ENCODE results near the gene GLIS1.
A peak's percentile ranks its signal among the peaks of the same experiment; 100 is the strongest.

Gene GLIS1

DNA sequence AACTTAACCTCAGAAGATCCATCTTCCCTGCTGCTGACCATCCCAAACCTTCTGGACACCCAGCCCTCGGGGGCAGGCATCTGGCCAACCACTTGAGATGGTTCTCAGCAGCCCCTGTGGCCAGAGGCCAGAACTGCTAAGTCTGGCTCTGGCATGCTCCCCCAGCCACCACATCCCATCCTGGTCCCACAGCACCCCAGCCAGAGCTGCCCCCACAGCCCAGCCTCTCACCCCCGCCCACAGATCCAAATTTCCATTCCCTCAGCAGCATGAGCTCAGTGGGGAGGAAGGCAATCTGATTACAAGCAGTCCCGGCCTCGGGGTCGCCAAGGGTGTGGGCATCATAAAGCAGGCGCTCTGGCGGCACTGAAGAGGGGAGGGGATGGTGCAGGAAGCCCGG is 45.6 kb downstream of the GLIS1 start:
- no peak for DNase-seq

DNA sequence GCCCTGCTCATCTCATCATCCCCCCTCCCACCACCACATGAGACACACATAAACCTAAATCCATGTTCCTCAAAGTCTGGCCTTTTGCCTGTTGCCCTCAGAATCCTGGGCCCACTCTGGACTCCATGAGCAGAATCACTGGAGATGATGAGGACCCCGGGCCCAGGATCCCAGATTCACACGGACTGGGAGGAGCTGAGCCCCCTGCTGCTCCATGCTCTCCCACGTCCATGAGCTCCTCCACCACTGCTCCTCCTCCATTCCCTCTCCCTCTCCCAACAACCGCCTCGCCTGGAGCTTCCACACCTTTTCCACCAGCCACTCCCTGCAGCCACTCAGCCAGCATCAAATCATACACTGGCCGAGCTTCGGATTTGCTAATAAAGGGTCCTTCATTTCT is 47.6 kb downstream of the GLIS1 start:
- DNase-seq: no peak

- DNase-seq: no peak
These were observed 48.6 kb downstream of the GLIS1 start for GRCh38 chr1:53690411-53690810.

- no peak for DNase-seq
These were observed 49.1 kb downstream of the GLIS1 start for GRCh38 chr1:53689736-53690326.

DNA sequence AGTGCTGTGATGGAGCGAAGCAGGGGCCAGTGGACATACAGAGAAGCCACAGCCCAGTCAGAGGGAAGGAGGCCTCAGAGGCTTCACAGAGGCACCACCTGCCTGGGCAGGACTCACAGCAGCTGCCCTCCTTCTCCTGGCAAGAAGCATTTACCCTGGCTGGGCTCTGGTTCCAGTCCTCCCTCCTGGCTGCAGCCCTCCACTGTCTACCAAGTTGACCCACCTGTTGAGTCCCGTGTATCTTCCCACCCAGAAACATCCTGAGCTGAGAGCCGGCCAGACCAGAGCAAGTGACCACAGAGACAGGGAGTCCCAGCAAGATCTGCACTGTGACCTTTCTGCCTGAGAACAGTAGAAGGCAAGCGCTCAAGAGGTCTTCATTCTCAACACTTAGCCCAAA is 49.7 kb downstream of the GLIS1 start:
- DNase-seq: no peak

GRCh38 chr1:53688381-53689102 is 50.4 kb downstream of the GLIS1 start:
- DNase-seq: peak; percentile 74

DNA sequence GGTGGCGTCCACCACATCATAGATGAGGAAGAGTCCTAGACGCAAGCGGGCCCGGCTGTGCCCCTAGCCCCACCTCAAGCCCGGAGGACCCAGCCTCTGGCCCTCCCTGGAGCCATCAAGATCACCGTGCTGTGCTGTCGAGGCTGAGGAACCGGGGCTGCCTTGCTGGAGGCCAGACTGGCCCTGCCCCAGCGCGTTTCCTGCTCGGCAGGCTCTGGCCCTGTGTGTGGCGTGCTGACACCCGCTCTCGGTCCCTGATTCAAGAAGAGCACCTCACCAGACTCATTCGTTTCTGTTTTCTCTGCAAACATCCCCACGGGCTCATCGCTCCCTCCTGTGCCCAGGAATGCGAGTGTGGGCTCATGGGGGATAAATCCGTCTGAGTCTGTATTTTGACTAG is 51.1 kb downstream of the GLIS1 start:
- DNase-seq: peak; percentile 91

- no peak for DNase-seq
These were observed 51.5 kb downstream of the GLIS1 start for GRCh38 chr1:53687426-53687825.

DNA sequence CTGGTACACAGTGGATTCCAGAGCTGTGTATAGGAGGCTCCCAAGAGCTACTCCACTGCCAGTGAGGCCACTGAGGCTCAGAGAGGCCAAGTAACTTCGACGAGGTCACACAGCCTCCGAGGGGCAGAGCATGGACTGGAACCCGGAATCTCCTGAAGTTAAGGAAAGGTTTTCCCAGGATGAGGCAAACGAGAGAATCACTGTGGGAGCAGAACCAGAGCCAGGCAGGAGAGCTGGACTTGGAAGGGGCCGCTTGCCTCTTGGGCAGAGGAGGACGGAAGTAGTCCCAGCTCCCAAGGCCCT is 52.0 kb downstream of the GLIS1 start:
- DNase-seq: no peak

- DNase-seq: peak; percentile 89
These were observed 52.6 kb downstream of the GLIS1 start for GRCh38 chr1:53686091-53686964.

DNA sequence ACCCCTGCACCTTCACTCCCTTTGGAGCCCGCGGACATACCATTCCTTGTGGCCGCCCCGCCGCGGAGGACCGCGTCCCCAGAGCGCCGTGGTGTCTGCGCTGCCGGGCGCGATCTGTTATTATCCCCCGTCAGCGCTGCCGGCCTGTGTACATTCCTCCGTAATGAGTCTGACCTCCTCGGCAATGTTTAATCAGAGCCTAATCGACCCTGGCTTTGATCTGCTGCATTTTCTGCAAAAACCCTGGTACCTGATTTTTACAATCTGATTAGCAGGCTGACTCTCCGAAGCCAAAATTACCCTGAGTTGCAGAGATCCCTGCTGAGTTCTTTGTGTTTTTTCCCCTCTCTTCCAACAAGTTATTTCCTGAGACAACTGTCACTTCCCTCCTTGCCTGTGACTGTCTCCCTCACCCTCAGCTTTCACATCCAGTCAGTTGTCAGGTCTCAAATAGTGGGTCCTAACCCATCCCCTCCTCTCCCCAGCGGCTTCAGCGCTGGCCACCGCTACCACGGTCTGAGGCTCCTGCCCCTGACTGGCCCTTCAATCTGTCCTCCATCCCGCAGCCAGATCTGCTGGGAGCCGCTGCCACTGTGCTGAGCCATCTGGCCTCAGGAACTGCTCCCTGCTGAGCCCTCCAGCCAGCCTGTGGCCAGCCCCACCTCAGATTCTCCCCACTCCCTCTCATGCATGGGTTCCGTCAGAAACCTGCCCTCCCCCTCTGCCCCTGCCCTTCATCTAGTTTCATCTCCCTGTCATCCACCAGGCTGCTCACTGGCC is 53.5 kb downstream of the GLIS1 start:
- peak; percentile 77 for DNase-seq

DNA sequence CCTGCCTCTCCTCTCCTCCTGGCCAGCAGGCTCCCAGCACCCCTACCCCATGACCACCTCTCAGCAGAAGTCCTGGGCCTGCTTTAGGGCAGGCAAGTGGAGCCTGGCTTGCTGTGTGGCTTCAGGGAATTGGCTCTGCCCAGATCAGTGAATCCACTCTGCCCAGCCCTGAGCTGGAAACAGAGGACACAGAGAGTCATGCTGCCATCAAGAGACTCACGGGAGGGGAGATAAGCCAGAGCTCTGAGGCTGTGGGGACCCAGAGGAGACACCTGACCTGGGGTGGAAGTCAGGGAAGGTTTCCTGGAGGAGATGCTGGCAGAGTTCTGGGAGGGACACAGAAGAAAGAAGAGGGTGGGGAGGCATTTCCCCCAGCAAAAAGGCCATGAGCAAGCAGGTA is 54.2 kb downstream of the GLIS1 start:
- no peak for DNase-seq

DNA sequence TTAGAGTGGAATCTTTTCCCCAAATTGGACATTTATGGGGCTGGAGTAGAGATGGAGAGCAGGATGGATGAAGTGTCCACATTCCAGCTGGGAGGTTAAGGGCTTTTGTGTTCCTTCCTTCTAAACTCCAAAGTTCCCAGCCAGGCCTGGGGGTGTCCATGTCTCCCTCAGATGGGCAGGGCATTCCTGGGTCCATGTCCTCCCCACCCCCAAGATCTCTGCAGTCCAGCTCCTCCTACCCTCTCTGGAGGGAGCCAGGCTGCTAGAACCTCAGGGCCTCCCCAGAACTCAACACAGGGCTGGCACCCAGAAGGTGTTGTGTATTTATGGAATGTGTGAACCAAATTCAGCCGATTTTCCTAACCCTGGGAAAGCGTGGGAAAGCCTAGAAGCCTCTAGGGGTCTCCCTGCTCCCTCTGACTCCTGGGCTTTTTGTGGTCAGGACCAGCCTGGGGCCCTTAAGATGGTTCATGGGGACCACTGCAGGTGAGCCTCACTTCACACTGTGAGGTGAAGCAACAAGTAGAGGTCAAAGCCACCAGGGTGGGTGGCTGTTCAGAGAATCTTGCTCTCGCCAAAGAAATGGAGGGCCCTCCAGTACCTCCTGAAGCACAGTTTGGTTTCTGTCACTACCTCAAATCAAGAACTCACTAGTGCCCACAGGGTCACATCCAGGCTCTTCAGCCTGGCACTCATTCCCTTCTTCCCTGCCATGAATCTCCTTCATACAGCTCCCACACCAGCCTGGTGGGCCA is 54.8 kb downstream of the GLIS1 start:
- DNase-seq: no peak

DNA sequence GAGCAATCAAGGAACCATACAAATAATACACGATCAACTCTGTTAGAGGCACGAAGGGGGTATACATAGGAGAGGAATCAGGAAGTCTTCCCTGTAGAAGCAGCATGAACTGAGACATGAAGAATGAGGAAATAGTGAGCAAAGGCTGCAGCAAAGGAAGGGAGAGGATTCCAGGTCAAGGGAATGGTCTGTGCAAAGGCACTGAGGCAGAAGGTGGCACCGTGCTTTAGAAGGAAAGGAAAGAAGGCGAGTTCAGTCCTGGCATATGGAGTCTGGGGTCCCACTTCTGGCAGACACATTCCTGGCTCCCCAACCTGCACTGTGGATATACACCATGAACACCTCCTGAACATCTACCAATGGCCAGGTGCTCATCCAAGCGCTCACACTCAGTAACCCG is 56.1 kb downstream of the GLIS1 start:
- no peak for DNase-seq

GRCh38 chr1:53681977-53682685 is 56.8 kb downstream of the GLIS1 start:
- no peak for DNase-seq

GRCh38 chr1:53681351-53681976 is 57.5 kb downstream of the GLIS1 start:
- no peak for DNase-seq

DNA sequence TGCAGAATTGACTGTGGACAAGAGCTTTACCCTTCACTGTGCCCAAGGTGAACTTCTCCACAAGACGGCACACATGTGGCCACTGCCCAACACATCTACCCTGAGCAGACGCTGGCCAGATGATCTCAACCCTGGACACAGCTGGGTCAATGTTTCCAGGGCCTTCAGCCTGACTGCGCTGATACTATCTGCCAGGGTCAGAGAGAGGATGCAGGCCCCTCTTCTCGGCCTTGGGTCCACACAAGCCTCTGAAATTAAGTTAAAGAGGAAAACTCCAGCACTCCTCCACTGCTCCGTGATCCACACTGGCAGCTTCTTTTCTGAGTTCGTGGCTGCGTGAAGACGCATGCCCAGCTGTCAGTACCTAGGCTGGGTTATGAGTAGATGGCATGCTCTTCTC is 58.1 kb downstream of the GLIS1 start:
- DNase-seq: no peak

GRCh38 chr1:53678938-53679825 is 59.8 kb downstream of the GLIS1 start:
- no peak for DNase-seq

- no peak for DNase-seq
These were observed 60.5 kb downstream of the GLIS1 start for GRCh38 chr1:53678507-53678906.

DNA sequence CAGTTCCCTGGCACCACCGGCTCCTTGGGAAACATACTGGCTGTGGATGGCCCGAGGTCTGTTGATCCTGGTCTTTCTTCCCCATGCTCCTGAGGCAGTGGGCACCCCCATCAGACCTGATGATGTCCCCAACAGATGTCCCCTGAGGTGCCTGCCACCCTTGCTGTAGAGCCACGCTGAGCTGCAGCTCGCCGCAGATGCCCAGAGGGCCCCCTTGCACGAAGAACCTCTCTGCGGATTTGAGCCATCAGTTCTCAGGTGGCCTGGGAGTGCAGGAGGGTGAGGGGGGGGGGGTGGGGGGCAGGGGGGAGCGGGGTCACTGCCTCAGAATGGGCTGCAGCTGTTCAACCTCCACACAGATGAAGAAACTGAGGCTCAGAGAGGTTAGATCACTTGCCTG is 60.9 kb downstream of the GLIS1 start:
- DNase-seq: no peak

Data from fibroblast of skin of back (primary cell).